ENCODE measurements around the gene MICAL2.

MICAL2 gene

DNA sequence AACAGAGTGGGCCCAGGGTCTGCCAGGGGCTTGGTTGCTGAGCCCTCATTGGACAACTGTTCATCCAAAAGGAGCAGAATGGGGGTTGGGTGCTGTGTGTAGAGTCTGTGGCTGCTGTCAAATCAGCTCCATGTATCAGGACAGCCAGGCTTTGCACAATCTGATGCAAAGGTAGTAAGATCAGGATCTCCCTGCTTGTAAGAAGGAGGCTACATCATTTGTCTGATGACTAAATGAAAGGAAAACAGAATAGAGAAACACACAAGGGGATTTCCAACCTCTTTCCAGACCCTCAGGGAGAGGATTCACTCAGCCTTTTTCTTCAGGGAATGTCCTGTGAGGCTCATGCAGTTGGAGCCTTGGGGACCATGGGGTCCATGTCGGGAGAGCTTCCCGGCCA lies 7.2 kb downstream of the MICAL2 start:
- DNase-seq: no peak

DNA sequence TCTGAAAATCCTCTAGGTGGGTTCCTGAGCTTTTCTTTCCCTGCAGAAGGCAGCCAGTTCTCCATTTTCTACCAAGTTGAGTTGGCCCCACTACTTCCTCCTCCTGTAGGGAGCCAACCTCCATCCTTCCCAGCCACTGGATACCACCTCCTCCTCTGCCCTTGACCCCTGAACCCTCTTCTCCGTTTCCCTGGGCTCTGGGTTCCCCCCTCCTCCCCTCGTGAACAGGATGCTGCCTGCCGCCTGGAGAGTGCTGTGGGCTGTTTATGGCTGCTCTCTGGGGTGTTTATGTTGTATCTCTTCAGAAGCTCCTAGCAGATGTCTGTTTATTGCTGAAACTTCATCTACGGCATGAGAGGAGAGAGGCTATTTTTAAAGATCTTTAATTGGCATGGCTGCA lies 8.6 kb downstream of the MICAL2 start:
- no peak for DNase-seq

DNA sequence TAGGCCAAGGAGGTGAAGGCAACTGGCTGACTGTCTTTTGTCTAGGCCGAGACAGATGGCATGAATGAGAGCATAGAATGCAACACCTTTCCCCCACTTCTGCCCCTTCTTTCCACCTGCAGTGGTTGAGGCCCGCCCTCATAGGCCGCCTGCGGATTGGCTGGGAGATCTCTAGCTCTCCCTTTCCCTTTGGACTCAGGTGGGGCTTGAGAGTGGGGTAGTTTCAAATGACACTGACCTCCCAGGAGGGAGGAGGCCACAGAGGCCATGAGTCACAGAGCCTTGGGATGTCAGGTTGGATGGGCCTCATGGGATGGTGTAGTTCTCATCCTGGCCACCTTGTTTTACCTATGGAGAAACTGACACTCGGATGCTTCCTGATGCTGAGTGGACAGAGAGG lies 9.1 kb downstream of the MICAL2 start:
- DNase-seq: no peak

GRCh38 chr11:12120031-12121008 lies 9.9 kb downstream of the MICAL2 start:
- DNase-seq: no peak

DNA sequence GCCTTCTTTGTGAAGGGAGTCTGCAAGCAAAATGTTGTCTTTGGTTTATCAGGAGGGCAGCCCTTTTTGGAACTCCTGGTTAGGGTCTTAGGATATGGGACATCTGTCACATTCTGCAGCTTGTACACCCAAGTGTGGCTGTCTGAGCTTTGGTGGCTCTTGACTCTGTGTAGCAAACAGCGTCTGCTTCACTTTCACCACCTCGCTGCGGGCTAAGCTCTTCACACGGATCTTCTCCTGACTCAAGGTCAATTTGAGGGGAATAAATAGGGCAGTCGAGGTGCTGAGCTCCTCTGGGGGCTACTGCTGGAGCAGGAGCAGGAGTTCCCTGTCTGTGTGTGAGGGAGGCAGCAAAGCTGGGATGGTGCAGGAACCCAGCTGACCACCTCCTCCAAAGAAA lies 10.6 kb downstream of the MICAL2 start:
- no peak for DNase-seq

DNA sequence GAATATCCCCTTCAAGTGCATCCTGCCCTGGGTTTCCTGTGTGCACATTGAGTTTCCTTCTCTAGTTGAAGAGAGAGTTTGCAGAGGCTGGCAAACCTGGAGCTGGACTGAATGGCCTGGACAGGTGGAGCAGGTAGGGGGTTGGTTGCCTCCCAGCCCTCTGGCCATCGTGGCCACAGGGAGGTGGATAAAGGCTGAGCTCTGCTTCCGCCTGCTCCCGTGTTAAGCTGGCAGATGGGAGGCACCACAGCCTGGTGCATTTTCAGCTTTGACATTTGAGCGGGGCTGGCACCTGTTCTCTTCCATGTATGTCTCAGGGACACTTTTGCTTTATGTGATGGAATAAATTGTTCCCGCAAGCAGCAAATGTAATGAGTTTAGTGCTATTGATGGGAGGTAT lies 11.1 kb downstream of the MICAL2 start:
- DNase-seq: no peak

DNA sequence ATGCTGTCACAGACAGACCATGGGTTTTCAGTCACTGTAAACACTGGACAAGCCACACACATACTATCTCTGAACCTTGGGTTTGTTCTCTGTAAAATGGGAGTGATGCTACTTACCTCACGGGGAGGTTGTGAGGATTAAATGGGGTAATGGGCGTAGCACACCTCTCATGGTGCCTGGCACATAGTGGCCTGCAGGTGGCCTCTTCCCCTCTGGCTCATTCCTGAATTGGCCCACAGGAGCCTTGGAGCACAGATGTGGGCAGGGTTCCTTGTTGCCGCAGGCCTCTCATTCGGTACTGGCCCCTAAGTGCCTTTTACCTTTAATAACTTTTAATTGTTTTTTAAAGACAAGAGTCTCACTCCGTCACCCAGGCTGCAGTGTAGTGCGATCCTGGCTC lies 11.7 kb downstream of the MICAL2 start:
- DNase-seq: no peak

GRCh38 chr11:12123273-12123672 lies 12.9 kb downstream of the MICAL2 start:
- DNase-seq: no peak

GRCh38 chr11:12123799-12124198 lies 13.4 kb downstream of the MICAL2 start:
- no peak for DNase-seq

DNA sequence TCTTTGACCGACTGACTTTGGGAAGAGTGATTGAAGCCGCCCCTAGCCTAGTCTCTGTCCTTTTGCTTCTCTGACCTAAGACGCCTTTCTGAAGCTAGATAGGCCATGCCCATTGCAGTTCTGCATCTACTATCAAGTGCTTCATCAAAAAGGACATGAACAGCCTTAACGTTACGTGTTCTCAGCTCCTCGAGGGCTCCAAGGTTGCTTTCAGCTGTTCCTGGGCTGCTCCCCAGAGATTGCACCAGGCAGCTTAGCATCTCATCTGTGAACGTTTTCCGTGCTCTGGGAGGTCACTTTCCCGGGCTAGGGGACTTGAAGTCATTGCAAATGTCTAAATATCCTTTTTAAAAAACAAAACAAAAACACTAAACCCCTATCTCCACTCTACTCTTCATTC lies 13.9 kb downstream of the MICAL2 start:
- no peak for DNase-seq

DNA sequence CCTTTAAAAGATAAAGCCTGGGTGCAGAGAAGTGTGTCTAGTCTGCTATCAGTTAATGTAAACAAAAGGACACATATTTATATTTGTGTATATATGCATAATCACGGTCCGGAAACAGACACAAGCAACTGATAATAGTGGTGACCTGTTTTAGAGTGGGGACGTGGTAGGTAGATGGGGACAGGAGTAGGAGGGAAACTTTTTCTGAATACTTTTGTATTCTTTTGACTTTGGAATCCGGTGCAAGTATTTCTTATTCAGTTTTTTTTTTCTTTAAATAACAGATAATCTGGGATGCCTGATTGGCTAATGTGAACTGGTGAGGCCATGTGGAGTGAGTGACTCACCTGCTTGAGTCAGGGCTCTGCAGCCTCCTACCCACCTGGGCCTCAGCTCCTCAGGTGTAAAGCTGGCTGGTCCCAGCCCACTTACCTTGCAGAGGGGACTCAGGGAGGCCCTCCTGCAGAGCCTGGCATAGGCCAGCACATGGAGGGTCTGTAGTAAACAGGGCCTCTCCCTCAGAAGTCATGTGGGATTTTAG lies 15.3 kb downstream of the MICAL2 start:
- no peak for DNase-seq

GRCh38 chr11:12126344-12127019 lies 16.1 kb downstream of the MICAL2 start:
- no peak for DNase-seq

- DNase-seq: no peak
Observed at GRCh38 chr11:12127206-12127898, 17.0 kb downstream of the MICAL2 start.

DNA sequence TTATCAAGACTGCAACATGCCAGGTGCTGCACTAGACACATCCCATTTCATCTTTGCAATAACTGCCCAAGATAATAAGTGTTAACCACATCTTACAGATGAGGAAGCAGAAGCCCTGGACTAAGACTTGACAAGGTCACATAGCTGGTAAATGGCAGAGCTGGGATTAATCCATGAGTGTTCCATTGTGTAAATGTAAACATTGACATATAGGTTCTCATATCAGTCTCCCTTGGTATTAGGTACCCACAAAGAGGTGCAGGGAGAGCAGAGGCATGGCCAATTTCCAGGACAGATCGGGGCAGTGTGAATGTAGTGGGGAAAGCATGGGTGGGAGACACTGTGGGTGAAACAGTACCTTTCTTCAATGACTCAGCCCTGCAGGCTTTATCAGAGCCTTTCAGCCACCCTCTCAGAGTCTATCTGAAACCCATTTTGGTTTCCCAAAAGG lies 17.9 kb downstream of the MICAL2 start:
- no peak for DNase-seq

GRCh38 chr11:12129227-12129626 lies 18.8 kb downstream of the MICAL2 start:
- no peak for DNase-seq

DNA sequence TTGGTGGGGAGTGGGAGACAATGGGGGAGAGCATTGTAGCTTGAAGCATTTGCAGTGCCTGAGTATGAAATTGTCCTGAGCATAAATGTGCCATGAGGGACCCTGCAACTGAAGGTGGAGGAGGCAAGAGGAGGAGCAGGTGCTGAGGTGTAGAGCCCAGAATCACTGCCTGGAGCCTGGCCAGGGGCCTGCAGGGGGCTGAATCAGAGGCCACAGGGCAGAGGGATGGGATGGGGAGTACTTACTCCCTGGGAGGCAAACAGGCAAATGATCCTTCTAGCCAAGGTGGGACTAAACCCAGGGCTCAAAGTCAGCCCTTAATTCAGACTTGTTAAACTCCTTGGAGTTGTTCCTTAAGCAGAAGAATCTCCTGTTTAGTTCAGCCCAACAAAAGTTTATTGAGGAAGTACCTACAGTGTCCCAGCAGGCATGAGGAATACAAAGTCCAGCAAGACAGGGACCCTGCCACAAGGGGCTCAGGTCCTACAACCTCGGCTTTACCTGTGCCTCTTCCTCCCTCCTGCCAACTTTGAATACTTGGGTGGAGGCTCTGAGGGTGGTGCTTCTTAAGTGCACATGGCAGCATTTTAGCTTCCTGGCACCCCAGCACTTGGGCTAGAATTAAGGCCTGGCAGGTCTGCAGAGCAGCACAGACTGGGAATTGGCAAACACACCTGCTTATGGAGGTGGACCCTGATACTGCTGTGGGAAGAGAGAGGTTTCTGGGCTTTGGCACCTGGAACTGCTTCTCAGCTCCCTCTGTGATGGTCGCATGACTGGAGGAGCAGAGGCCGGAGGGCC lies 20.0 kb downstream of the MICAL2 start:
- no peak for DNase-seq

- no peak for DNase-seq
Observed at GRCh38 chr11:12131943-12132789, 21.8 kb downstream of the MICAL2 start.

DNA sequence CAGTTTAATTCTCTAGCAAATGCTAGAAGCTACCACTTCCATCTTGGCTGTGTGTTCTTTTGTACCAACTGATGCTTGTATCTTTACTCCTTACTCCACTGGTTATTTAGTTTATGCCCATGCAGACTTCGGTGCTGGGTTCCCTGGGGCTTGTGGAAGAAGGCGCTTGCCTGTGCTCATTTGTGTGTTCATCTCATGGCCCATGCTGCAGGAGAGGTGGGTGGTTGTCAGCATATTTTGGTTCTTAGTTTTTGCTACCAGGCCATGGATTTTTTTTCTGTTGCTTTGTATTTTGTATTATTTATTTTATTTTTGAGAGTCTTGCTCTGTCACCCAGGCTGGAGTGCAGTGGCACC lies 22.4 kb downstream of the MICAL2 start:
- no peak for DNase-seq

DNA sequence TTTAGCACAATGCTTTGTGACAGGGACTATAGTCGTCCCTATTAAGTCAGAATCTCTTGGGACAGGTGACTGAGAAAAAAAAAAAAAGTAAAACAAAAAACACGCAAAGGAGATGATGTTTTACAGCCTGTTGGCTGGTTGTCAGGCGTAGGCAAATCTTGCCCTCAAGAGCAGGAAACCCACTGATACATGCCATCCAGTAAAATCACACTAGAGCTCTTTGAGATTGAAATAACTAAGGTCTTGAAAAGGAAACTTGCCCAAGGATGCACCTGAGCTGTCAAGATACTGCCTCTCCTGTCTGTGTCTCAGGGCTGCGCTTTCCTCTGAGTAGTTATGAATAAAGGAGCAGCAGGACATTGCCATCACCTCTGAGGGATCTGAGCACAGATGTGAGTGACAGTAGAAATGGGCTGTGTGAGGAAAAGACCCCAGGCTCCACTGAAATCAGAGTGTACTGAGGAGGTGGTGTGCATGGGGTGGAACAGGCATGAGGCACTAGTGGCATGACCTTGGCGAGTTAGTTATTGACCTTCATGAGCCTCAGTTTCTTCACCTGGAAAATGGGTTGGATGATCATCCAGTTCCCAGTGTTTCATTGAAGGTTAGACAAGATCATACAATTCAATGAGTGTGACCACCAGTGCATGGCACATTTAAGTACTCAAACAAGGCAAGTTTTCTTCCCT lies 23.3 kb downstream of the MICAL2 start:
- DNase-seq: no peak

GRCh38 chr11:12134236-12134585 lies 23.8 kb downstream of the MICAL2 start:
- no peak for DNase-seq

GRCh38 chr11:12135185-12135584 lies 24.8 kb downstream of the MICAL2 start:
- DNase-seq: no peak
